Activated CD4-positive, CD25-positive, alpha-beta regulatory T cell treated with anti-CD3 and anti-CD28 coated beads, Interleukin-2, amount 50 U/mL, for 72 hours (primary cell): ENCODE measurements around the gene EPN3.

ENCODE experiments used
- DNase-seq: peaks from one replicate; pipeline ENCODE4 v3.0.0; 2021

Gene EPN3

DNA sequence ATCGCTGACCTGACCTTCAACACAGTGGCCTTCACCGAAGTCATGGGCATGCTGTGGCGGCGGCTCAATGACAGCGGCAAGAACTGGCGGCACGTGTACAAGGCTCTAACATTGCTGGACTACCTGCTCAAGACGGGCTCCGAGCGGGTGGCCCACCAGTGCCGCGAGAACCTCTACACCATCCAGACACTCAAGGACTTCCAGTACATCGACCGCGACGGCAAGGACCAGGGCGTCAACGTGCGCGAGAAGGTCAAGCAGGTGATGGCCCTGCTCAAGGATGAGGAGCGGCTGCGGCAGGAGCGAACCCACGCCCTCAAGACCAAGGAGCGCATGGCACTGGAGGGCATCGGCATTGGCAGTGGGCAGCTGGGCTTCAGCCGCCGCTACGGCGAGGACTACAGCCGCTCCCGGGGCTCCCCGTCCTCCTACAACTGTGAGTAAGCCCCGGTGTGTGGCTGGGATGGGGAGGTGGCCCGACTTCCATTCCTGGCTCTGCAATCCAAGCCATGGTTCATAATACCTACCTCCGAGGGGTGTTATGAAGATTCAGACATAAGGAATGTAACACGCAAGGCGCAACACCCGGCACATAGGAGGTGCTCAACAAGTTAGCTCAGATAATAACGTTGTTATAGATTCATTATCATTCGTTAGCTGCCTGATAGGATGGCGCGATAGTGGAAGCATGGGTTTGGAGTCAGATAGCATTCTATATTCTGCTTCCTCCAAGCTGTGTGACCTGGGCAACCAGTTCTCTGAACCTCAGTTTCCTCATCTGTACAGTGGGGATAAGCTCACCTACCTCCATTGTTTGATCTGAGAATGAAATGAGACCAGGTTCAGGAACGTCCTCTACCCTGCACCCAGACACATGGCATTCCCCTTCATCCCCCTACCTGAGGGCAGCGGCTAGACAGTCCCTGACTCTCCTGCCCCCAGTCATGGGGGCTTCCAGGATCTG is 4.4 kb downstream of the EPN3 start:
- no peak for DNase-seq

- DNase-seq = no peak
Measured at GRCh38 chr17:50537721-50538548, 5.4 kb downstream of the EPN3 start.

DNA sequence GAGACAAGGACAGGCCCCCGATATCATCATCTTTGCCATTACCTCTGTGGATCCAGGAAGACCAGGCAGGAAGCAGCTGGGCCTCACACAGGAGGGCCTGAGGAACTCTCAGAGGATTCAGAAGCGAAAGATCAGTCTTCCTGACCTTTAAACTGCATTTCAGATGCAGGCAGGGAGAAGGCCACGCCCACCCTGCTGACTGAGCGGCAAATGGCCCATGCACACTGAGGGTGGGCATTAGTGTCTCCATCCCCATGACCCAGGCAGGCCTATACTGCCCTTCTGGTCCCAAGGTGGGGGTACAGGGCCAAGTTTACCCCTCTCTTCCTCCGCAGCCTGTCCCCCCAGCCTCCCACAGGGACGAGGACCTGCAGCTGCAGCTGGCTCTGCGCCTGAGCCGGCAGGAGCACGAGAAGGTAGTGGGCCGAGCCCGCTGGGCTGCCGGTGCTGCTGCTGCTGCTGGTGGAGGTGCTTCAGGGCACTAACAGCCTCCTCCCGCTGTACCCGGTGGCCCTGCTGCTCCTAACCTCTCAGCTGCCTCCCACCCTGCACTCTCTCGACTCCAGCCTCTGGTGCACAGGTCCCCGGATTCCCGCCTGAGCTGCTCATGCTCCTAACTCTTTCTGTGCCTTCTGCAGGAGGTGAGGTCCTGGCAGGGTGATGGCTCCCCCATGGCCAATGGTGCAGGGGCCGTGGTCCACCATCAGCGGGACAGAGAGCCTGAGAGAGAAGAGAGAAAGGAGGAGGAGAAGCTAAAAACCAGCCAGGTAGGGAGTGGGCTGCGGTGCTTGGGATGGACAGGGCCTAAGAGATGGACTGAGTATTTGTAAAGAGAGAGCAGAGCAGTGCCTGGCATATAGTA is 6.2 kb downstream of the EPN3 start:
- DNase-seq = no peak

DNA sequence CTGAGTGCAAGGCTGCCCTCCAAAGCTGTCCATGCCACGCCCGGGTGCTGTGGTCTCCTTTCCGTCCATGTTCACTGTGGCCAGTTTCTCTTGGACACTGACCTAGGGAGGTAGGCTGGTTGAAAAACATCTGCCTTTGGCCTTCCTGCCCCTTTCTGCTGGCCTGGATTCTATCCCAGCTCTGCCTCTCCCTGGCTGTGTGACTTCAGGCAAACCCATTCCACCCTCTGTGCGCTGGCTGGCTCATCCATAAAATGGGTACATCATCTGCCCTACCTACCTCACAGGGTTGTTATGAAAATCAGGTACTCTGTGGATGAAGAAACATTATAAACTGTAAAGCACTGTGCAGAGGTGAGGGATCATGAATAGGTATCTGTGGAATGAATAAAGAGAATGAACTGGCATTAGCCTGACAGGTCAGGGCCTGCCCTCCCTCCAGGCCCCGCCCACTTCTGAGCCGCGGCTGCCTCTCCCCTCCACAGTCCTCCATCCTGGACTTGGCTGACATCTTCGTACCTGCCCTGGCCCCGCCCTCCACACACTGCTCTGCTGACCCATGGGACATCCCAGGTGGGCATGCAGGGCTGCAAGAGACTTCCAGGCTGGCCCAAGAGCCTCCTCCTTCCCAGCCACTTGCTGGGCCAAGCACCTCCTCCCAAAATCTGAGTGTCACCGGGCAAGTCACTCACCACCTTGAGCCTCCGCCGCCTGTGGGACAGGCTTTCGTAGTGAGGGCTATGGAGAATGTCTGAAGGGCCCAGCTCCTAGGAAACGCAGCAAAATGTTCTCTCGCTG is 7.4 kb downstream of the EPN3 start:
- DNase-seq = no peak

DNA sequence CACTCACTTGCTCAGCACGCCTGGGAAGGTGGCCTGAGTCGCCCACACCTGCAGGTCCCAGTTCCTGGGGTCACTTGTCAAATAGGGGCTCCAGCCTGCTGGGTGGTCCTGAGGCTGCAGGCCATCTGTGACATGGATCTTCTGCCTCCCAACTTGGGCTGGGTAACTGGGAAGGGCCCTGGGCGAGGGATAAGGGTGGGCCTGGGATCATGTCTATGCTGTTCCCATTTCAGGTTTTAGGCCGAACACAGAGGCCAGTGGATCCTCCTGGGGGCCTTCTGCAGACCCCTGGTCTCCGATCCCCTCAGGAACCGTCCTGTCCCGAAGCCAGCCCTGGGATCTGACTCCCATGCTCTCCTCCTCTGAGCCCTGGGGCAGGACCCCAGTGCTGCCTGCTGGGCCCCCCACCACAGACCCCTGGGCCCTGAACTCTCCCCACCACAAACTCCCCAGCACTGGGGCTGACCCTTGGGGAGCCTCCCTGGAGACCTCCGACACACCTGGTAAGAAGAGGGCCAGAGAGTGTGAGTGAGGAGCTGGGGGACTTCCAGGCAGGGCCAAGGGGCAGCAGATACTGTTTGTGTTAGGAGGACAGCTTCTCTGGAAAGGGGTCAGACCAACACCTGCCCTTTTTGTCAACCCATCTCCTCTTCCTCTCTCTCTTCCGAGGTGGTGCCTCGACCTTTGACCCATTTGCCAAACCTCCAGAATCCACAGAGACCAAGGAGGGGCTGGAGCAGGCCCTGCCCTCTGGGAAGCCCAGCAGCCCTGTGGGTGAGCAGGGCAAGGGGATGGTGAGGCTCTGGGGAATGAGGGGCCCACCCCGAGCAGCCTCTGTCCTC is 8.2 kb downstream of the EPN3 start:
- no peak for DNase-seq

DNA sequence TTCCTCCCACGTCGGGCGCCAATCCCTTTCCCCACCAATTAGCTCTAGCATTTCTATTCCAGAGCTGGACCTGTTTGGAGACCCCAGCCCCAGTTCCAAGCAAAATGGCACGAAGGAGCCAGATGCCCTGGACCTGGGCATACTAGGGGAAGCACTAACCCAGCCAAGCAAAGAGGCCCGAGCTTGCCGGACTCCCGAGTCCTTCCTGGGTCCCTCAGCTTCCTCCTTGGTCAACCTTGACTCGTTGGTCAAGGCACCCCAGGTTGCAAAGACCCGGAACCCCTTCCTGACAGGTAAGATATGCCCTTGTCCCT is 8.8 kb downstream of the EPN3 start:
- DNase-seq = no peak

DNA sequence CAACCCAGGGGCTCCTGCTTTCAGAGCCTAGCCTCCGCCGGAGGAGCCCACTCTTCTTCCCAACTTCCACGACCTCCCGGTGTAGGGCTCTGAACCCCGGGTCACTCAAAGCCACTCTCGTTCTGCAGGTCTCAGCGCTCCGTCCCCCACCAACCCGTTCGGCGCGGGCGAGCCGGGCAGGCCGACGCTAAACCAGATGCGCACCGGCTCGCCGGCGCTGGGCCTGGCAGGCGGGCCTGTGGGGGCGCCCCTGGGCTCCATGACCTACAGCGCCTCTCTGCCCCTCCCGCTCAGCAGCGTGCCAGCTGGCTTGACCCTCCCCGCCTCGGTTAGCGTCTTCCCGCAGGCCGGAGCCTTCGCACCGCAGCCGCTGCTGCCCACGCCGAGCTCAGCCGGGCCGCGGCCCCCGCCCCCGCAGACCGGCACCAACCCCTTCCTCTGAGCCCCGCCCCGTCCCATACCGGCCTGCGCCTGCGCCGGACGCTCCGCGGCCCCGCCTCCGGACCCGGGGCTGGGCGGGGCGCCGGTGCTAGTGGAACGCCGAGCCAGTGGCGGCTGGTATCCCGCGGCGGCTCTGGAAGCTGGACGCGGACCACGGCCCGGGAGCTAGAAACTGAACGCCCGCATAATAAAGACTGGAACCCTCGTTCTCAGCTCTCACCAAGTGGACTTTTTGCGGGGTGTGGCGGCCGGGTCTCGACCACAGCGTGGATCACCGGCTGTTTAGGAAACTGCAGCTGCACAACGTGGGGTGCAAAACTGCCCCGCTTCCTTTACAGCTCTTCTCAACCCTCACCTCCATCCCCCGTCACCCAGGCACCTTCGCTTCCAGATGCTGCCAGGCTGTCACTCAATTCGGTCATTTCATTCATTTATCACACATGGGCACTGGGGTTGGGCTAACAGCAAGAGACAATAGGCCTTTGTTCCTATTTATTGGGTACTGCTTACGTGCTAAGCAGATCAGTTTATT is 9.5 kb downstream of the EPN3 start:
- DNase-seq = peak; percentile 90

DNA sequence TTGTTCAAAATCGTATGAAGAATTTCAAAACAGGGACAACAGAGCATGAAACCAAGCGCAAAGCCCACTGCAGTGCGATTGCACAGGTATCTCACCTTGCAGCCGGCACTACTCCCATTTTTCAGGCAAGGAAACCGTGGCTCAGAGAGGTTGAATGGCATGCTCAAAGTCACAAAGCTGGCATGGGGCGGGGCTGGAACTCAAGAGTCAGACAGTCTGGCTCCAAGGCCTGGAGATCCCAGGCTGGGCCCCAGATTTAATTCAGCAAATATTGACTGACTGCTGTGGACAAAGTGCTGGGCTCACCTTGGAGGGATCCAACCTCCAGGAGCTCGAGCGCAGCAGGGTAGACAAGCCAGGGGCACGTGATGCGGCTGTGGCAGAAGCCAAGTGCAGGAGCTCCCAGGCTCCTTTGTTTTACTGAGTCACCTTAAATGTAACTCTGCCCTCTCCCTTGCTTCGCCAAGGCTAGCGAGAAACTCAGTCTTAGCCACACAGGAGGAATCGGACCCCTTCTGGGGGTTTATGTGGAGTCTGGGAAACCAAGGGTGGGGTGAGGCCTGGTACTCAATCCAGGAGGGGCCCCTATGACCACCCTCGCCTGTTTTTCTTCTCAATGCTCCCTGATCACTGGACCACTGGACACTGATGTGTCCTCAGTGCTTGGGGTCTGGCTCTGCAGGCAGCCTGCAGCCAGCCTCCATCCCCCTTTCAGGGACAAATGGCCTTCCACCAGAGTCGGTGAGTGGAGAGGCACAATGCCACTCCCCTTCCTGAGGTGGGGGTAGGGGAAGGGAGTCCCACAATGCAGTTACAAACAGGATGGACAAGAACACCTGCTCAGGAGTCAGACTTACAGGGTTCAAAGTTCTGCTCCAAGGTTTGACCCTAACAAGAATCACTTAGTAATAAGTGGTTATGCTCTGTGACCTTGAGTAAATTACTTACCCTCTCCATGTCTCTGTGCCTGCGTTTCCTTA is 10.6 kb downstream of the EPN3 start:
- no peak for DNase-seq

DNA sequence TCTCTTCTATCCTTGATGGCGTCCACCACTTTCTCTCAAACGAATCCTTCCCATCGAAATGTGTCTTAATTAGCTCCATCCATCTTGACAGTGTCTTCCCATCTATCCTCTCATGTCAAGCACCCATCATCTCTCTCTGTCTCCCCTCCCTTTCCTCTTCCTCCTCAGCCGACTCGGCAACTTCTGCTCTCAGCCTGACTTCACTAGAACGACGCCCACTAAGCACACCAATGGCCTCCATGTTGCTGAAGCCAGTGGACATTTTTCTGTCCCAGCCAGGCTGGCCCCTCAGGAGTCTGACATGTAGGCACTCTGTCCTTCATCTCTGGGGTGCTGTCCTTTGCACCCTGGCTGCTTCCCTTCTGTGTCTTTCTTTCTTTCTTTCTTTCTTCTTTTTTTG is 12.0 kb downstream of the EPN3 start:
- no peak for DNase-seq

DNA sequence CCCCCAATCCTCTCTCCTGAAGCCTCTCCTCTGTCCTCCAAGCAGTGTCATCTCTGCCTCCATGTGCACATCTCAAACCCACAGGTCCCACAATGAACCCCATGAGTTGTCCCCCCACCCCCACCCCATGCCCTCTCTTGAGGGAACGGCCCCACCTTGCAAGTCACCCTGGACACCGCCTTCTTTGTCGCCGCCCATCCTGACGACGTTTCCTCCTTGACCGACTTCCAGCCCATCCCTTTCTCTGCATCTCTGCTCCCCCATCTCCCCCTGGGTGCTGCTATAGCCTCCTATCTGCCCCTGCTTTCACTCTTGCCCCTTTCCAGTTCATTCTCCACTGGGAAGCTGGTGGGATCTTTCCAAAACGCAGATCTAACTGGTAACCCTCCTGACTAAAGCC is 12.8 kb downstream of the EPN3 start:
- no peak for DNase-seq

DNA sequence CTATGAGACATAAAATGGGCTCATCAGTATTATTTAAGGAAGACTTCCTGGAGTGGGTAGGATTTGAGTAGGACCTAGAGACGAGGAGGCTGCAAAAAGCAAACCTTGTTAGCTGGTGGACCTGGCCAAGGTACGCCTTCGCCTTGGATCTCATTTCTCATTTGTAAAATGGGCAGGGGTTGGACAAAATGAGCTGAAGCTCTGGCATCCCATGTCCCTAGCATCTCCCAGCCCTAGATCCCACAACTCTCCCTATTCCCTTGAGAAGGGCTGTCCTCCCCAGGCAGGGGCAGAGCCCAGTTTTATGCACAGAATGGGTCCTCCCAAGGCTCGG is 14.1 kb downstream of the EPN3 start:
- no peak for DNase-seq

GRCh38 chr17:50547035-50547735 is 14.7 kb downstream of the EPN3 start, which contains the start of gene SPATA20:
Gene SPATA20 (plus strand): TSS chr17:50547174. CDS start chr17:50547209, 35 bp downstream.
- DNase-seq = peak; percentile 86

DNA sequence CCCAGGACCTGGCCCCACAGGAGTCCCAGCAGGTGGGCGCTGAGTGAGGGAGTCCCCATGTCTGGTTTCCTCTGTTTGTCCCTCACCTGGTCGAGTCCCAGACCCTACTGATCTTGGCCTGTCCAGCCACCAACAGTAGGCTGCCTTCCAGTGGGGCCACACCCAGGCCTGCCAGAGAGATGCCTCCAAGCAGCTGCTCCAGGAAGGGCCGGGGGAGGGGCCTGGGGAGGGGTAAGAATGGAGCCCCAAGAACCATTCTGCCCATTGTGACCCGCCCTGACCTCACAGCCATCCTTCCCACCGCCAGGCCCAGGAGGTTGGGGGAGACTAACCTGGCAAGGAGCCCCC is 15.2 kb downstream of the EPN3 start:
- DNase-seq = no peak

GRCh38 chr17:50548831-50549230 is 16.3 kb downstream of the EPN3 start:
- DNase-seq = no peak

DNA sequence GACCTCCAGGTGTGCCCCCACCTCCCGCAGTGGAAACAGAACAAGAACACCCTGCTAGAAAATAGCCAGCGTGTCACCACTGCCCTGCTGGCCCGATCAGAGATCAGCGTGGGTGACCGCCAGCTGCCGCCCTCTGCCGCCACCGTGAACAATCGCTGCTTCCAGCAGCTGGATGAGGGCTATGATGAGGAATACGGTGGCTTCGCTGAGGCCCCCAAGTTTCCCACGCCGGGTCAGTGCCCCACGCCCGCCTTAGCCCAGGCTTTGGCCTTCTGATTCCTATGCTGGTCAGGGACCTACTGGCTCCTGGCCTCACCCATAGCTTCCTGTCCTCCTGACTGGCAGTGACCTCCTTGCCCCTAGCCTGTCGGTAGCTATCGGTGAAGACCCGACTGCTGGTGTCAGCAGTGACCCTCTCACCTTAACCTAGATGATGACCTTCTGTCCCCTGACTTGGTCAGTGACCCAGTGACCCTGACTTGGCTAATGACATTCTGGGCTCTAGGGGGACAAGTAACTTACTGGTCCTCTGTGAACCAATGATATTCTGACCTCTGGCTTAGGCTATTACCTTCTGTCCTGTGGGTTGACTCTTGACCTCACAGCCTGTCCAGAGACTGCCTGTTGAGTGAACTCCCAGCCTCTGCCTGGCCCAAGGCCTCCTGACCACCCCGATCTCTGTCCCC is 16.9 kb downstream of the EPN3 start:
- DNase-seq = no peak

DNA sequence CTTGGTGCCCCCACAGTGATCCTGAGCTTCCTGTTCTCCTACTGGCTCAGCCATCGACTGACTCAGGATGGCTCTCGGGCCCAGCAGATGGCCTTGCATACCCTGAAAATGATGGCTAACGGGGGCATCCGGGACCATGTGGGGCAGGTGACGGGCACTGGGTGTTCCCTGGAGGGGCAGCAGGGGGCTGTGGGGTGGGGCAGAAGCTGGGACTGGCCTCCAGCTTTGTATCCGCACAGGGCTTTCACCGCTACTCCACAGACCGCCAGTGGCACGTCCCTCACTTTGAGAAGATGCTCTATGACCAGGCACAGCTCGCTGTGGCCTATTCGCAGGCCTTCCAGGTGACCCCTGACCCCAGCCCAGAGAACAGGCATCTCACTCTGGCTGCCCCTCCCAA is 17.4 kb downstream of the EPN3 start:
- DNase-seq = no peak

- no peak for DNase-seq
Measured at GRCh38 chr17:50550661-50551432, 18.3 kb downstream of the EPN3 start.
